Activated CD8-positive, alpha-beta memory T cell treated with anti-CD3 and anti-CD28 coated beads, Interleukin-2, amount 50 U/mL, for 24 hours (primary cell): Measurements from ENCODE around the gene RAD9A.
A peak's percentile ranks its signal among the peaks of the same experiment; 100 is the strongest.
"Not testable (repeated sequence)": the region's sequence is repeated elsewhere in the genome, so short reads cannot be mapped to it uniquely, and the experiment has no call there.

Experiments used
- DNase-seq: peaks from one replicate; pipeline ENCODE4 v3.0.0-alpha.2; 2020; ENCODE audit errors: extremely low read depth

The RAD9A gene

DNA sequence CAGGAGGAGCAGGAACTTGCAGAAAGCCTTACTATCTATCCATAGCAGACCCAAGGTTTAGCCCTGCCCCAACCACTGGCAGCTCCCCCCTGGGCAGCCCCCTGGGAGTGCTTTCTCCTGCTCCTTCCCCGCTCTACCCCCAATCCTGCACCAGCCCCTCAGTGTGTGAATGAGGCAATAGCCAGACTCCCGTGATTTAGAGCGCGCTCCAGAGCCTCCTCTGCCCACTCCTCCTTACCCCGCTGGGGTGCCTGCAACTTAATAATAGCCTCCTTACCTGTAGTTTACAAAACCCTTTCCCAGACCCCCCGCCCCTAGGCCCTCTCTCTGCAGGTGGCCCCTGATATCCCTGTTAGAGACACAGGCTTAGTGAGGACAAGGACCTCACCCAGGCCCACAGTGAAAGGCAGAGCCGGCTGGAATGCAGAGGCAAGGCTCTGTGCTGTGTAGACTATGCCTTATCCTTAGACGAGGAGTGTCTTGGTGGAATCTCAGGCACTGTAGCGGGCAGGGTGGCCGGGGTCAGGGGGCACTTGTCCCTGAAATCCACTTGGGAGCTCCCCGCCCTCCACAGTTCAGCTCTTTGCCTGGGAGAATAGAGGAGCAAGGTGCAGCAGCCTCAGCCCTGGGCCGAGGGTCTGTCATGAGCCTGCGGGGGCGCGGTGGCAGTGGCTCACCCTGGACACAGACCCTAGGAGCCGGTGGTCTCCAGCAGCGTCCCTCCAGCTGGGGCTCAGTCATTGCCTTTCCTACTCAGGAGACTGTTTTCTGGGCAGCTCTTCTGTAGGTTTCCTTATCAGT is 19.4 kb downstream of the RAD9A start:
- no peak for DNase-seq

DNA sequence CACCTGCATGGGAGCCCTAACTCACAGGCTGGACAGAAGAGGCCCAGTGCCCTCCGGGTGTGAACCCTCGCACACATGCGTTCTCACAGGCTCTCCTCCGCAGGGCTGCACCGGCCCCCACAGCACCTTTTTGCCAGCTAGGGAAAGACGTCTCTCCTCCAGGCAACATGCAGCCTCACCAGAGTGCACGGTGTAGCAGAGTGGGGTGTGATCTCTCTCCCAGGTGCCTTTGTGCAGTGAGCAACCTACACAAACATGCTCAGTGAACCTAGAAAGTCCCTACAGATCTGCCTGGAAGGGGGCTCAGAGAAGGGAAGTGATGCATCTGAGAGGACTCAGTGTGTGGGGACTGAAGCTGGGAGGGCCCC is 20.0 kb downstream of the RAD9A start:
- no peak for DNase-seq

DNA sequence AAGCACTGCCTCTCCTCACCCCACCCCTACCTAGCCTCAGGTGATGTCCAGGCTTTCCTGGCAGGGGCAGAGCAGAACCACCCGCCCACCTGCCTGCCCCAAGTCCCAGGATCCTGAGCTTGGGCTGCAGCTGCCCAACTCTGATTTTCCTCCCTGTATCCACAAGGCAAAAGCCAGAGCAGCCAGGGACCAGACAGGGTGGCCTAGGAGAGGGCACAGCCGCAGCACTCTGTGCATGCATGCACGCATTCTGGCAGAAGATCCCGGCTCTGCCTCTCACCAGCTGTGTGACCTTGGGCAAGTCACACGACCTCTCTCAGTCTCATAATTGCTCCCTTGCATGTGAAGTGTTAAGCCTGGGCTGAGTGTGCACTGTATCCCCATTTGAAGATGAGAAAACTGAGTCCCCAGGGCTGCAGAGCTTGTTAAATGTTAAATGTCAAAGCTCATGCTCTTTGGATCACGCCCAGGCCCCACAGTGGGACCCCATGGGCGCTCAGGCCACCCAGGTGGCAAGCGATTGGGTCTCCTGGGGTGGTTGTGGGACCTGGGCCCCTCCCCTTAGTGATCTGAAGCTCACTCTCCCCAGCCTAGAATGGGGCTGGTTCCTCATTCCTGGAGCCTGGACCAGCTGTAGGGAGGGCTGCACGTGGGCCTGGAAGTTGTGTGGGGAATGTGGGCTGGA is 20.9 kb downstream of the RAD9A start:
- no peak for DNase-seq

DNA sequence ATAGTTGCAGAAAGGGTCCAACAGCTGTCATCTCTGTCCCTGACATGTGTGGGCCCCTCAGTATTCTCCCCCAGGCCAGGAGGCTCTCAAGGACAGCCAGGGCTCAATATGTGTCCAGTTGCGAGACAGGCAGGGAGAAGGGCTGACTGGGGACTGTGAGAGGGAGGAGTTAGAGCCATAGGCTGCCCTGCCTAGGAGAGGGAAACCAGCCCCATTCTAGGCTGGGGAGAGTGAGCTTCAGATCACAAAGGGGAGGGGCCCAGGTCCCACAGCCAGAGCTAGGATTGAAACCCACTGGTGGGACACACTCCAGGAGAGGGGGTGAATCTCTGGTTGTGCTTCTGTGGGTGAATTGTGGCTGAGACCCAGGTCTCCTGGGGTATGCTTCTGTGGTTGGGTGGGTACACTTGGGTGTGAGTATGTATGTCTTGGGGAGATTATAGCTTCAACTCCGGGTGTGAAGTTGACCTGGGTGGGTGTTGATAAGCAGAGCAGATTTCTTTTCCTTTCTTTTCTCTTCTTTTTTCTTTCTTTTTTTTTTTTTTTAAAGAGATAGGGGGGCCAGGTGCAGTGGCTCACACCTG is 21.6 kb downstream of the RAD9A start:
- DNase-seq: no peak

DNA sequence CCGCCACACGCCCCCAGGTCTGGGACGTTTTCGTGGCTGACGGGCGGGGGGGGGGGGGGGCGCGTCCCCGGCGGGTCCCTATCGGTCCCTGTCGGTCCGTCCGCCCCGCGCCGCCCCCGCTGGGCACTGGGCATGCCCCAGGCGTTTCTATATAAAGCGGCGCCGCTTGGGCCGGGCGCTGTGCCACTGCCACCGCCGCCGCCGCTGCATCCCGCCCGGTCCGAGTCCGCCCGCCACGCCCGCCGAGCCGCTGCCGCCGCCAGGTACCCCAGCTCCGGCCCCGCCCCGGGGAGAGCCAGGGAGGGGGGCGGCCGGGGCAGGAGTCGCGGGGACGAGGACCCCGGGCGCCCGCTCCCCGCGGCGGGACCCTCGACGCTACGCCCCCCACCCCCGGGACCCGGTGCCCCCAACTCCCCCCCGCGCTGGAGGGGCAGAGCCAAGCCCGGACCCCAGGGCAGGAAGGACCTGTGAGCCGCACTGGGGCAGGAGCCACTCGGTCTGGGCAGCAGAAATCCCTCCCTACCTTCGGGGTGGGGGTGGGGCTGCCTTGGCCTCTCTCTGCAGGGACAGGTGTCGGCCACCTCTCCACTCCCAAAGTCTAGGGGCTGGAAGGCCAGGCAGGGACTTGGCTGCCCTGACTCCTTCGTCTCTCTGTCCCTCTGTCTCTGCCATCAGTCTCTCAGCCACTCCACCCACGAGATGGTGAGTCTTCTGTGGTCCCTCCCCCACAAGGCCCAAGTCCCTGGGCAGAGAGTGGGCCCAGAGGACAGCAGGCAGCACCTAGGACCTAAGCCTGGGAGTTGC is 23.9 kb downstream of the RAD9A start, which contains the start of gene CARNS1:
TSS of gene CARNS1 (plus strand) at position 178 of the 804 bp plus-strand sequence. CDS start at position 700, 522 bp downstream.
- no peak for DNase-seq

DNA sequence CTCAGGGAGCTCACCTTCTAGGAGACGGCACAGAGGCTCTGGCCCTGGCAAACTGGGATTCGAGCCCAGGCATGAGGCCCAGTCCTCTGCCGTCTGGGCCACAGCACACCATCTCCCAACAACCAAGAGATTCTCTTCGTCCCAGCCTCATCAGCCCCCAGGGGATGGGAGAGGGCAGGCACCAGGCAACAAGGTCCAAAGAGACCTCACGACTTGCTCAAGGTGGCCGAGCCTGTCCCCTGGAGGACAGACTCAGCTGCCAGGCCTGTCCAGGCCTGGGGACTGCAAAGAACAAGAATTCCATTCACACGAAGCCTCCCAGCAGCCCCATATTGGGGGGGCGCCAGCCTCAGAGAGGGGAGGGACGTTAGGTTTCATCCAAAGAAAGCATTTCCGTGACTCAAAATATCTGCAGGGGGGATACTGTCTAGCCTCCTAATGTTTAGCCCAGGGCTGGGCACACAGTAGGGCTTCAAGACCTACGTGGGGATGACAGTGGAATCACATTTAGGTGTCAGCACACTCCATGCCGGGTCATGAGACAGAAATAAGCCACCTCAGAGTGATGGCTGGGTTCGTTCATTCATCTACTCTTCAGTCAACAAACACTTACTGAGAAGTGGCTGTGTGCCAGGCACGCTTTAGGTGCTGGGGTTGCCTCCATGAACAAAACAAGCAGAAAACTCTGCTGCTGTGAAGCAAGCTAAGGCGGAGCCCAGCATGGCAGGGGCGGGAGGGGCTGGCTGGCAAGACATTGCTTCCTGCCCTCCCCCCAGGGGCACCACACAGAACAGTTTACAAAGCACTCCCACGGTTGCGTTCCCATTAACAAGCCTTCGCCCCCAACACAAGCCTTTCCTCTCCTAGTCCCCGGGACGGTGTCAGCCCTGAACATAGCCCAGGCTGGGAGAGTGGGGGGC is 24.9 kb downstream of the RAD9A start:
- no peak for DNase-seq

DNA sequence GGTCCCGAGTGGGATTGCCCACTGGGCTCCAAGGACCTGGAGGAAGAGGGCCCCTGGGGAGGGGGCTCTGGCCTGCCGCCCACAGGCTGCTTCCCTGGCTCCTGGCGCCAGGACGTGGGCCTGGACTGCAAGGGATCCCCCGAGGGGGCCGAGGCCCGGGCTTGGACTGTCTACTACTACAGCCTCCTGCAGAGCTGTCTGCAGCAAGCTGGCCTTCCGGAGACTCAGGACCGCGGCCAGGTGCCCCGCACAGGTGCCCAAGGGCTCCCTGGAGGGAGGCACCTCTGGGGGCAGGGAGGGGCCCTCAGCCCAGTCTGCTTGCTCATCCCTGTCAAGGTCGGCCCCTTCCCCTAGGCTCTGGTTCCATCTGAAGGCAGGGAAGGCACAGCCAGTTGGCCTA is 25.6 kb downstream of the RAD9A start:
- no peak for DNase-seq

DNA sequence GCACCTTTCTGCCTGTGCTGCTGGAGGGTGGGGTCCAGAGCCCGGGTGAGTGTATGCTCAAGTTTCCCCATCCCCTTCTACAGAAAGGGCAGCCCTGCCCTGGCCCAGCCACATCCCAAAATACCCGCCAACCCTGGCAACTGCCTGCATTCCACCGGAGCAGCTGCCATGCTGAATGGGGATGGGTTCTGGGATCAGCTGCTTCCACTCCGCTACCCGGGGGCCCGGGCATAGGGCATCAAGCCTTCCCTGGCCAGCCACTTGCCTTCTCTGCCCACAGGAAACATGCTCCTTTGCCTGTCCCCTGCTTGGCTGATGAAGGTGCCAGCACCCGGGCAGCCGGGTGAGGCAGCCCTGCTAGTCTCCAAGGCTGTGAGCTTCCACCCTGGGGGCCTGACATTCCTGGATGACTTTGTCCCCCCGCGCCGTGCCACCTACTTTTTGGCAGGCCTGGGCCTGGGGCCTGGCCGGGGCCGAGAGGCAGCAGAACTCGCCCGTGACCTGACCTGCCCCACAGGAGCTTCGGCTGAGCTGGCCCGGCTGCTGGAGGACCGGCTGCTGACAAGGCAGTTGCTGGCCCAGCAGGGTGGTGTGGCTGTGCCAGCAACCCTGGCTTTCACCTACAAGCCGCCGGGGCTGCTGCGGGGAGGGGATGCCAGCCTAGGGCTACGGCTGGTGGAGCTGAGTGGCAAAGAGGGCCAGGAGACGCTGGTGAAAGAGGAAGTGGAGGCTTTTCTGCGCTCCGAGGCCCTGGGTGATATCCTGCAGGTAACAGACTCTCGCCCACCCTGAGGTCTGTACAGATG is 26.9 kb downstream of the RAD9A start:
- no peak for DNase-seq

DNA sequence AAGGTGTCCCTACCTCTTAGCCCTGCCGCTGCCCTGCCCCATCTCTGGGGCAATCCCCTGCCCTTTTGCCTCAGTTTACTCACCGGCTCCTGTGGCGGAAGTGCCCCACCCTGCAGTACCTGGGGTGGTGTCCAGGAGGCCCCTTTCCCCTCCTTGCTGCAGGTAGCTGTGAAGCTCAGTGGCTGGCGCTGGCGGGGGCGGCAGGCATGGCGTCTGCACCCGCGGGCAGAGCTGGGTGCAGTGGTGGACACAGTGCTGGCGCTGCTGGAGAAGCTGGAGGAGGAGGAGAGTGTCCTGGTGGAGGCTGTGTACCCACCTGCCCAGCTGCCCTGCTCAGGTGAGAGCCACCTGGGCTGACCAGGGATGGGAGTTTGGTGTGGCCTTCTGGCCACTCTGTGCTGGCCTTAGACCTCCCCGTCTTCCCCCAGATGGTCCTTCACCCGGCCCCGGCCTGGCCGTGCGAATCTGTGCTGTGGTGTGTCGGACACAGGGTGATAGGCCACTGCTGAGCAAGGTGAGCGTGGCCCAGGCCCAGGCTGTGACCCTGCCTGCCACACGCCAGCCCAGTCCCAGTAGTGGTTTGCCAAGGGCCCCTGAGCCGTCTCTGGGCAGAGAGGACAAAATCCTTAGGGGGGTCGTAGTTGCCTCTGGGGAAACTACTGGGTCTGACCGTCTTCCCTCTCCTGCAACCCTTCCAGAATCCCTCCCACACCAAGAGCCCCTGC is 27.7 kb downstream of the RAD9A start:
- no peak for DNase-seq

DNA sequence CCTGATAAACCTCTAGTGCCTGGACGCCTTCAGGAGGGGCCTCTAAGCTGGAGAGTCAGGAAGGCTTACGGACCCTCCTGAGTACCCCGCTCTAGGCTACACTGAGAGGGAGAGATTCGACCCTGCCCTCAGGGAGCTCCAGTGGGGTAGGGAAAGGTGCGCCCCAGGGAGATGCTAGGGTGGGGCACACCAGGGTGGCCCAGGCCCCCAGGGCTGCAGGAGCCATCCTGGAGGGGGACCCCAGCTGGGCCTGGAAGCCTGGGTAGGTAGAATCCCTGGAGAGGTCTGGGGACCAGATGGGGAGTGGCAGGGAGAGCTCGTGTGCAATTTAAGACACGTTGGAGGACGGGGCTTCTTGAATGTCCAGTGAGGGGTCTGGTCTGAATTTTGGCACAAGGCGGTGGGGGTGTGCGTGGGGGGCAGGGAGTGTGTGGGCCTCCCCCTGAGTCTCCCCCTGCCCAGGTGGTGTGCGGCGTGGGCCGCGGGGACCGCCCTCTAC is 28.4 kb downstream of the RAD9A start:
- DNase-seq: no peak

DNA sequence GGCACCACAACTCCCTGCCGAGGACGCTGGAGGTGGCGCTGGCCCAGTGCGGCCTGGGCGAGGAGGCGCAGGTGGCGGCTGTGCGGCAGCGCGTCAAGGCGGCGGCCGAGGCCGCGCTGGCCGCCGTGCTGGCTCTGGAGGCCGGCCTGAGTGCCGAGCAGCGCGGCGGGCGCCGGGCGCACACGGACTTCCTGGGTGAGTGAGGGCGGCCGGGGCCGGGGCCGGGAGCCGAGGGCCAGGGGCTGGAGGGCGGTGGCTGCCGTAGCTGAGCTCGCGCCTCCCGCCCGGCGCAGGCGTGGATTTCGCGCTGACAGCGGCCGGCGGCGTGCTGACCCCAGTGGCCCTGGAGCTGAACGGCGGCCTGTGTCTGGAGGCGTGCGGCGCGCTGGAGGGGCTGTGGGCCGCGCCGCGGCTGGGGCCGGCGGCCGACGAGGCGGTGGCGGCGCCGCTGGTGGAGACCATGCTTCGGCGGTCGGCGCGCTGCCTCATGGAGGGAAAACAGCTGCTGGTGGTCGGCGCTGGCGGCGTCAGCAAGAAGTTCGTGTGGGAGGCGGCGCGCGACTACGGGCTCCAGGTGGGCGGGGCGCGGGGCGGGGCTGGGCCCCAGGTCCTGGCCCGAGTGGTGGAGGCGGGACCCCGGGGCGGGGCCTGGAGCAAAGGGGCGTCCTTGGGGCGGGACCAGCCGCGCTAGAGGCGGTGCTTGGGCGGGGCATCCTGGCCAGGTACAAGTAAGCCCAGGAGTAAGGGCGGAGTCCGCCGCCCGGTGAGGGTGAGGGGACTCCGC is 29.1 kb downstream of the RAD9A start:
- peak; percentile 93 for DNase-seq

DNA sequence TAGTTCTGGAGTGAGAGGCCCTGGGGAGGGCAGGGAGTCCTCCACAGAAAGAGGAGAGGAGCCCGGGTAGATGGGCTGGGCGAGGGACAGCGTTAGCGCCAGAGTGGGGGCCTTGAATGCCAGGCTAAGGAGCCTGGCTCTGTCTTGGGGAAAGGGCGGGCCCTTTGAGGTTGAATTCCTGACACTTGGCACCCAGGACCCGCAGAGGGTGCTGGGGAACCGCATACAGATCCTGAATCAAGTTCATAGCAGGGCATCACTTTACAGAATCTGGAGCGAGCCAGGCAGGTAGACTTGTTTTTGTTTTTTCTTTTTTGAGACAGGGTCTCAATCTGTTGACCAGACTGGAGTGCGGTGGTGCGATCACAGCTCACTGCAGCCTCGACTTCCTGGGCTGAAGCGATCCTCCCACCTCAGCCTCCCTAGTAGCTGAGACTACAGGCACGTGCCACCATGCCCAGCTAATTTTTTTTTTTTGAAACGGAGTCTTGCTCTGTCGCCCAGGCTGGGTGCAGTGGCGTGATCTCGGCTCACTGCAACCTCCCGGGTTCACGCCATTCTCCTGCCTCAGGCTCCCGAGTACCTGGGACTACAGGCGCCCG is 29.7 kb downstream of the RAD9A start:
- DNase-seq: no peak

DNA sequence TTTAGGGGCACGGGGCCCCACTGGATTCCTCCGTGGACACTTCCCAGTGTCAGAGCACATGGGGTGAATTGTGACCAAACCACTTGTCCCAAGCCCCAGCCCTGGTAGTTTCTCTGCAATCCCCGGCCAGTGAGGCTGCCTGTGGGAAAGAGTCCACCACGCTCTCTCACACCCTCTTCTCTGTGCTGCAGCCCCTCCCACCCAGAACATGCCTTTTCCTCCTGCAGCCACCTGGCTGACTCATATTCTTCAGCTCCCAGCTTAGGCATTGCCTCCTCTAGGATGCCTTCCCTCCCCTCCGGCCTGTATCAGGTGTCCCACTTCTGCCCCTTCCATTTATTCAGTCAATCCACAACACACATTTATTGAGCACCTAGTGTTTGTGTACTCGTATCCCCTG is 31.1 kb downstream of the RAD9A start:
- no peak for DNase-seq

DNA sequence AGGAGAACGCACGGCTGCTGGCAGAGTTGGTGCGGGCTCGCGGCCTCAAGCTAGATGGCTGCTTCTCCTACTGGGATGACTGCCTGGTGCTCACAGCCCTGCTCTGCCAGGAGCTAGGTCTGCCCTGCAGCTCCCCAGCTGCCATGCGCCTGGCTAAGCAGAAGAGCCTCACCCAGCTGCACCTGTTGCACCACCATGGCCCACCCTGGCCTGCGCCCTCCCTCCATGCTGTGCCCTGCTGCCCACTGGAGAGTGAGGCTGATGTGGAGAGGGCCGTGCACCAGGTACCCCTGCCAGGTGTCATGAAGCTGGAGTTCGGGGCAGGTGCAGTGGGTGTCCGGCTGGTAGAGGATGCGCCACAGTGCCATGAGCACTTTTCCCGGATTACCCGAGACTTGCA is 31.7 kb downstream of the RAD9A start:
- DNase-seq: no peak

DNA sequence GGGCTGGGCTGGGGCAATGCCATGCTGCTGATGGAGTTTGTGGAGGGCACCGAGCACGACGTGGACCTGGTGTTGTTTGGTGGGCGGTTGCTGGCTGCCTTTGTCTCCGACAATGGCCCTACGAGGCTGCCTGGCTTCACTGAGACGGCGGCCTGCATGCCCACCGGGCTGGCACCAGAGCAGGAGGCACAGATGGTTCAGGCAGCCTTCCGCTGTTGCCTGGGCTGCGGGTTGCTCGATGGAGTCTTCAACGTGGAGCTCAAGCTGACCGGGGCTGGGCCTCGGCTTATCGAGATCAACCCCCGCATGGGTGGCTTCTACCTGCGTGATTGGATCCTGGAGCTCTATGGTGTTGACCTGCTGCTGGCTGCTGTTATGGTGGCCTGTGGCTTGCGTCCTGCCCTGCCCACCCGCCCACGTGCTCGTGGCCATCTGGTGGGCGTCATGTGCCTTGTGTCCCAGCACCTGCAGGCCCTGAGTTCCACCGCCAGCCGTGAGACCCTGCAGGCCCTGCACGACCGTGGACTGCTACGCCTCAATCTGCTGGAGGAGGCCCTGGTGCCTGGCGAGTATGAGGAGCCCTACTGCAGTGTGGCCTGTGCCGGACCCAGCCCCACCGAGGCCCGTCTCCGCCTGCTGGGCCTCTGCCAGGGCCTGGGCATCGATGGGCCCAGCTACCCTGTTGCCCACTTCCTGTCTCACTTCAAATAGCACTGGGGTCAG is 32.3 kb downstream of the RAD9A start:
- no peak for DNase-seq

DNA sequence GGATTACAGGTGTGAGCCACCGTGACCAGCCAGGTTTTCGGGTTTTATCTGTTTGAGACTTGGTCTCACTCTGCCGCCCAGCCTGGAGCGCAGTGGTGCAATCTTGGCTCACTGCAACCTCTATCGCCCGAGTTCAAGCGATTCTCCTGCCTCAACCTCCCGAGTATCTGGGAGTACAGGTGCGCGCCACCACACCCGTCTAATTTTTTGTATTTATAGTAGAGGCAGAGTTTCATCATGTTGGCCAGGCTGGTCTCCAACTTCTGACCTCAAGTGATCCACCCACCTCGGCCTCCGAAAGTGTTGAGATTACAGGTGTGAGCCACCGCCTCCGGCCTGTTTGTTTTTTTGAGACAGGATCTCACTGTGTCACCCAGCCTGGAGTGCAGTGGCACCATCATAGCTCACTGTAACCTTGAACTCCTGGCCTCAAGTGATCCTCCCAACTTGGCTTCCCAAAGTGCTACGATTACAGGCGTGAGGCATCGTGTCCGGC is 35.6 kb downstream of the RAD9A start:
- not testable (repeated sequence) for DNase-seq
